Ureter (tissue), 1 donor: Measurements from ENCODE around the gene DCDC2C. TPM values are rescaled to one million over a fixed set of nuclear protein-coding genes. Genes with fewer than 3 reads are reported as not detected.
"Not testable (repeated sequence)": the region's sequence is repeated elsewhere in the genome, so short reads cannot be mapped to it uniquely, and the experiment has no call there.

ENCODE experiments used
- DNase-seq: peaks from one replicate; pipeline ENCODE4 v3.0.0-alpha.2; 2020; ENCODE audit warnings: low spot score
- total RNA-seq: library from RNA; stranded (reverse); gene quantifications from one replicate; pipeline ENCODE4 v1.2.4, GENCODE V29; 2023
- donor health status: DM: yes; HTN: yes; CAD: no.

Gene DCDC2C, protein sequence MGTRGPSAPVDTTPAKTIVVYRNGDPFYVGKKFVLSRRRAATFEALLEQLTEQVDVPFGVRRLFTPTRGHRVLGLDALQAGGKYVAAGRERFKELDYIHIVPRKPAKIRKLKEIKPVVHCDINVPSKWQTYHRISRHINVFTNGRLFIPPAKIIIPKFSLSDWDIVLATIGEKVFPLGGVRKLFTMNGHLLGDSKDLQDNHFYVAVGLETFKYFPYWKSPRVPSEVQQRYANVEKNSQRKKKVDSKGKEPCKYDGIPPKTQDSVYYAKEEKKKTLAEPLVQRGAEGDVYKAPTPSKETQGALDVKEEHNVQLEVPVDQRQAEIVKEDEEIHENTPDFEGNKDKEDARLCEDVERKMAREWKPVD
- total RNA-seq, result not detected

- DNase-seq, result no peak
Measured at GRCh38 chr2:3703236-3703756, at the start of gene DCDC2C. Gene DCDC2C, plus strand, starts transcription at chr2:3703575. Its CDS starts 177 bp downstream, at chr2:3703752.

DNA sequence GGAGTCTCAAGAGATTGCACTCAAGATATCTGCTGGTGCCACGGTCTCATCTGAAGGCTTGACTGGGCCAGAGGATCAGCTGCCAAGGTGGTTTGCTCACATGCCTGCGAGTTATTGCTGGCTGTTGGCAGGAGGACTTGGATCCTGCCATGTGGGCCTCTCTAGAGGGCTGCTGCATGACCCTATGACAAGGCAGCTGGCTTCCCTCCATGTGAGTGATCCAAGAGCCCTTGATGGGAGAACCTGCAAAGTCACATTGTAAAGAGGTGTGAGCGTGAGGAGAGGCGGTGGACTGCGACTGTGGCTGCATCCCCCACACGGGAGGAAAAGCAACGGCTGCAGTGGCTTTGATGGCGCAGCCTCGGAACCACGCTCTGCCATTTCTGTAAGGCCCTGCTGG lies 49.4 kb upstream of the DCDC2C start:
- DNase-seq, result no peak

DNA sequence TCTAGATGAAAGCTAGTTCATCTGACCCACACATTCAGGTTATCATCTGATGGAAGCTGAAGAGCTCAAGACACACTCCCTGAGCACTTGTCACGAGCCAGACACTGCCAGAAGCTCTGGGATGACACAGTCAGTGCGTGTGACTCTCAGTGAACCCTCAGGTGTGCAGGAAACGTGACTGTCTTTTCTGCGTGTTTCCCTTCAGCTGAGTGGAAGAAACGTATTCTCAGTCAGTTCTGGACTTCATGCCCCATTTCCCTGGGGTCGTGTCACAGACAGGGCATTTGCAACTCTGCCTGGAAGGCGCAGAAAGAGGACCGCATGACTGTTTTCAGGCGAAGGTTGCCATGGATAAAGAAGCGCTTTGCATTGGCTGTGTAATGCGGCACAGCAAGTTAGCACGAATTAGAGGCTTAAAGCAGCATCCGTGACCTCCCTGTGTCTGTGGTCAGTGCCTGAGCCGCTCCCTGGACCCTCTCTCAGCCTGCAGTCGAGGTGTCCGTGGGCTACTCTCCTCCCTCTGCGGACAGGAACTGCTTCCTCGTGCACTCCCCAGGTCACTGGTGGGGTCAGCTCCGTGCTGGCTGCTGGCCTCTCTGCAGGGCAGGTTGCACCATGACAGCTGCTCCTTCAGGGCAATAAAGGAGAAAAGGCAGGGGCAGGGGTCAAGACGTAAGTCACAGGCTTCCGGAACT lies 48.7 kb upstream of the DCDC2C start:
- DNase-seq, result no peak

GRCh38 chr2:3655871-3656761 lies 47.3 kb upstream of the DCDC2C start:
- no peak for DNase-seq

GRCh38 chr2:3656762-3657721 lies 46.3 kb upstream of the DCDC2C start:
- no peak for DNase-seq

DNA sequence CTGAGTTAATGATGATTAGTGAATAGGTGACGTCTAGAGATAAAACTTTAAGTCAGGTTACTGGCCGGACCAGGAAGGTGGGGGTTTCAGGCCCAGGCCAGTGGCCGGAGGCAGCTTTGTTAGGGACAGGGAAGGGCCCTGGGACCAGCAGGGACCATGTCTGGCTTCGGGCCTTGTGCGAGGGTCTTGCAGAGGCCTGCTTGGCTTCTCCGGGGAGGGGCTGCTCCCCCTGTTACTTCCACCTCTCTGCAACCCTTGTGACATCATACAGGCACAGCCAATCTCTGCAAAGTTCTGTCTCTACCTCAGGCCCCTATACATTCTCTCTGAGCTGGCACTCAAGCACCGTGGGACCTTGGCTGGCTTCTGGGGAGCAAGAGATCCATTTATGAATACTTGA lies 45.5 kb upstream of the DCDC2C start, which contains the start of gene ALLC:
Gene ALLC (plus strand): TSS at position 320 of the 400 bp plus-strand sequence. CDS start 12,958 bp downstream, outside the sequence.
- no peak for DNase-seq

GRCh38 chr2:3659447-3660432 lies 43.6 kb upstream of the DCDC2C start:
- no peak for DNase-seq

- DNase-seq, result not testable (repeated sequence)
Measured at GRCh38 chr2:3660640-3661039, 42.7 kb upstream of the DCDC2C start.

- no peak for DNase-seq
Measured at GRCh38 chr2:3661149-3661660, 42.2 kb upstream of the DCDC2C start.

- DNase-seq, result no peak
Measured at GRCh38 chr2:3662239-3662638, 41.1 kb upstream of the DCDC2C start.

GRCh38 chr2:3664118-3664517 lies 39.3 kb upstream of the DCDC2C start:
- no peak for DNase-seq

DNA sequence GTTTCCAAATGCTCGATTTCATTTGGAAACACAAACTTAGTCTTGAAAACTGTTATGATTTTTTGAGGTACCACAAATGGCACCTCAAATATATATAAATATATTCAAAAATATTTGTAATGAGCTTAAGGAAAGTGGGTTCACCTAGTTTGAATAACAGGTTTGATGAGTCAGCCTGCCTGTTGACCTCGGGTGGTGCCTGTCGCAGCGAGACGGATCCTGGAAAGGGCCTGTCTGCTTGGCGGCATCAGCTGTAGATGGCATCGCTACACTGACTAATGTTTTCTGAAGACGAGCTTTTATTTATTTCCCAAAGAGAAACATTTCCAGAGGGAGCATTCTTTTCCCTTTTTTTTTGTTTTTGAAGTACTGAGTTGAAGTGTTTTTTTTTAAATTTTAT lies 38.5 kb upstream of the DCDC2C start:
- no peak for DNase-seq

DNA sequence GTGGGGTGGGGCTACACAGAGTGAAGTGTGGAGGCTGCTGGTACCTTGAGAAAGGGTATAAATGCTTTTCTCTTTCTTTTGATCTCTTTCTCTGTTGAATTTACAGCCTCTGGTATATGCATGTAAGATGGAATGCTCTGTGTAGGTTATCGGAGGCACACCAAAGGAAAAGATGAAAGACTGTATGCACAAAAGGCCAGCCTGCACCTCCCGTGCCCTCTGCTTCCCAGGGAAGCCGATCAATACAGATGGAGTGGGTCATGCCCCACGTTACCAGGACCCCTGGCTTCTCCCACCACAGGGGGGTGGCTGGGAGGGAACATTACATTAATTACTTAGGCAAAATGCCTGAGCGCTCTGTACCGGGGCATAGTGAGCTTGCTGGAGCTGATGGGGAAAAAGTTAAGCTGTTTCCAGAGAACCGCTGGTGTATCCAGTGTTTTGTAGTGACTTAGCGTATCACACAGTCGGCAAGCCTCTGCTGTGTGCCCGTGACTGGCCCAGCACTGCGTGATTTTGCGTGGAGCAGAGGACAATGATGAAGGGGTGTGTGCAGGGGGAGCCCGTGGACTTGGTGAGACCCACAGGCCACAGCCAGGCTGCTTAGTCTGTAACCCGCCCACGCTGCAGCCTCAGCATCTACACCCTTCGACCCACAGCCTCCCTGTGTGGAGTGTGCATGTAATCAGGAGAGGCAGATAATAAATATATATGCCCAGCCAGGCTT lies 37.3 kb upstream of the DCDC2C start:
- DNase-seq, result no peak

- DNase-seq, result no peak
Measured at GRCh38 chr2:3666613-3666975, 36.8 kb upstream of the DCDC2C start.

DNA sequence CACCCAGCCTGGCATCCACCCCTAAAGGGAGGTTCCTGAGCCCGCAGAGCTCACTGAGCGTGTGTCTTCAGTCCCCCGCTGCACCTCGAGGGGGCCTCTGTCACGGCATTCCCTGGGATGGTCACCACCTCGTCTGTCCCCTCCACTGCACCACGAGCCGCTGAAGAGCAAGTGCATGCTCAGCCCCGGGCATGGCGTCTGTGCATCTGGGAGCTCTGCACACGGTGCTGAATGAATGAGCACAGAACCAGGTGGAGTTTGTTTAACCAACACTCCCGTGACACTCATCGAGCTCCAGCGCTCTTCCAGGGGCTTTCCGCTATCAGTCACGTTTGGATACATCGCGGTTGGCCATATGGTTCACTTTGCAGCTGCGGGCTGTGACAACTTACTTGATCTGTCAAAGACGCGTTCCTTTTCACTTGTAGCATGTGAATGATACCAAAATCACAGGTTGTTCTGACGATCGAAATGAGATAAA lies 36.2 kb upstream of the DCDC2C start:
- DNase-seq, result no peak

GRCh38 chr2:3669656-3670055 lies 33.7 kb upstream of the DCDC2C start:
- no peak for DNase-seq

DNA sequence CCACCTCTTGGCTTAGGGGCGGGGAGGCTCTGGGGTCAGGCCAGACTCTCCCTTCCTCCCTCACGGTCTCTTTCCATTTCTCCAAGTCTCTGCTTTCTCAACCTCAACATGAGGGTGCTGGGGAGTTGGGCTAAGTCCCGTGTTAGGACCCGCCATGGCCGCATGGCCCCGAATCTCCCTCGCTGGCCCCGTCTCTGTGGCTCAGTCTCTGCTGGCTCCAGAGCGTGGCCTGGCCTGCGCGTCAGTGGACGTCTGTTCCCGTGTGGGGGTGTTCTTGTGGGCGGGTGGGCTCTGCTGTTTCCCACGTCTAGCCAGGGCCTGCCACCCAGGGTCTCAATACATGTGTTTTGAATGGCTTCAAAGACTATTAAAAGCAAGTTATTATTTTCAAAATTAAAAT lies 33.0 kb upstream of the DCDC2C start:
- no peak for DNase-seq

DNA sequence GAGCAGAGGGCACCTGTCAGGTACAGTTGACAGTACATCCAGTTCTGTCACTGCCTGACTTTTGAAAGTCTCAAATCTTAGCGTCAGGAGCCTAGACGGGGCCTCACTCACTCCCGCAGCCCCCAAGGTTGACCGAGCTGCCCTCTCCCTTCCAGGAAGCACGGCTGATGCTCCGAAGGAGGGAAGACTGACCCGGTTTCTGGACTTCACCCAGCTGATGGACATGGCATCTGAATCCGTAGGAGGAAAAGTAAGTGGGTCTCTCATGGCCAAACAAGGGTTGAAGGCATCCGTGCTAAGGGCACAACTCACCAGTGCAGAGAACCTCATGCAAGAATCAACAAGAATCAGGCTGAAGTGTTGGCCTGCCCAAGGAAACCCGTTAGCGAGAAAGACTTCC lies 32.4 kb upstream of the DCDC2C start:
- no peak for DNase-seq
